DOHH2 (cell line): ENCODE measurements around the gene MYO1D.

Experiments used
- EZH2phosphoT487 ChIP-seq: fragments of 200-600 bp; sonication (generic); IDR thresholded peaks from 2 replicates; pipeline ENCODE4 v1.6.1; 2017; ENCODE audit warnings: borderline replicate concordance, mild to moderate bottlenecking, antibody characterized with exemption, low read length, moderate library complexity, mixed read lengths
- TF ChIP-seq, protein P1 (sequence below): fragments of 200-600 bp; sonication (generic); IDR thresholded peaks from one replicate; pipeline ENCODE4 v1.5.1; 2014; ENCODE audit warnings: antibody characterized with exemption, mild to moderate bottlenecking, low read depth, low read length; ENCODE audit not compliant: poor library complexity, severe bottlenecking

DNA sequence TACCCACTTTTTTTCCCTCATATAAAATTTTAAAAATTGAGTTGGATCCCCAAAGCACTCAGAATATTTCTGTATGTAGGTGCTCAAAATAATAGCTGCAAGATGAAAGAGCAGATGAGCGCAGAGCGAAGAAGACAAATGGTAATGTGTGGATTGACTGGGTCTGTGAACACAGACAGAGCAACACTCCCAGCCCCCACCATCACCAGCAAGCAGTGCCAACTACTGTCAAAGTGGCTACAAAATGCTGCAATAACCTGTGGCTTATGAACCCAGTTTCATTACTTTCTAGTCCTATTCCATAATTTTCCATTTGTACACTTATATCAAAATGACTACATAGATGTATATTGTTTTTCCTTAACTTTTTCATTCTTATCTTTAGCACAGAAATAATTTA, 137.2 kb downstream of the MYO1D start:
- TF ChIP-seq, protein P1, sequence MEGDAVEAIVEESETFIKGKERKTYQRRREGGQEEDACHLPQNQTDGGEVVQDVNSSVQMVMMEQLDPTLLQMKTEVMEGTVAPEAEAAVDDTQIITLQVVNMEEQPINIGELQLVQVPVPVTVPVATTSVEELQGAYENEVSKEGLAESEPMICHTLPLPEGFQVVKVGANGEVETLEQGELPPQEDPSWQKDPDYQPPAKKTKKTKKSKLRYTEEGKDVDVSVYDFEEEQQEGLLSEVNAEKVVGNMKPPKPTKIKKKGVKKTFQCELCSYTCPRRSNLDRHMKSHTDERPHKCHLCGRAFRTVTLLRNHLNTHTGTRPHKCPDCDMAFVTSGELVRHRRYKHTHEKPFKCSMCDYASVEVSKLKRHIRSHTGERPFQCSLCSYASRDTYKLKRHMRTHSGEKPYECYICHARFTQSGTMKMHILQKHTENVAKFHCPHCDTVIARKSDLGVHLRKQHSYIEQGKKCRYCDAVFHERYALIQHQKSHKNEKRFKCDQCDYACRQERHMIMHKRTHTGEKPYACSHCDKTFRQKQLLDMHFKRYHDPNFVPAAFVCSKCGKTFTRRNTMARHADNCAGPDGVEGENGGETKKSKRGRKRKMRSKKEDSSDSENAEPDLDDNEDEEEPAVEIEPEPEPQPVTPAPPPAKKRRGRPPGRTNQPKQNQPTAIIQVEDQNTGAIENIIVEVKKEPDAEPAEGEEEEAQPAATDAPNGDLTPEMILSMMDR: no peak
- no peak for TF ChIP-seq EZH2phosphoT487
